ENCODE data around the gene GLB1L2.

The GLB1L2 gene

GRCh38 chr11:134363592-134363991 lies 31.8 kb downstream of the GLB1L2 start:
- CTCF ChIA-PET, result no interaction called here
- POLR2A ChIA-PET, result no interaction called here
- DNase-seq (ENCODE audit: low read depth, low spot score), result no peak
- no peak overlapping the region for H3K4me3 ChIP-seq (ENCODE audit: low read depth, low read length)
- TF ChIP-seq, protein P1, sequence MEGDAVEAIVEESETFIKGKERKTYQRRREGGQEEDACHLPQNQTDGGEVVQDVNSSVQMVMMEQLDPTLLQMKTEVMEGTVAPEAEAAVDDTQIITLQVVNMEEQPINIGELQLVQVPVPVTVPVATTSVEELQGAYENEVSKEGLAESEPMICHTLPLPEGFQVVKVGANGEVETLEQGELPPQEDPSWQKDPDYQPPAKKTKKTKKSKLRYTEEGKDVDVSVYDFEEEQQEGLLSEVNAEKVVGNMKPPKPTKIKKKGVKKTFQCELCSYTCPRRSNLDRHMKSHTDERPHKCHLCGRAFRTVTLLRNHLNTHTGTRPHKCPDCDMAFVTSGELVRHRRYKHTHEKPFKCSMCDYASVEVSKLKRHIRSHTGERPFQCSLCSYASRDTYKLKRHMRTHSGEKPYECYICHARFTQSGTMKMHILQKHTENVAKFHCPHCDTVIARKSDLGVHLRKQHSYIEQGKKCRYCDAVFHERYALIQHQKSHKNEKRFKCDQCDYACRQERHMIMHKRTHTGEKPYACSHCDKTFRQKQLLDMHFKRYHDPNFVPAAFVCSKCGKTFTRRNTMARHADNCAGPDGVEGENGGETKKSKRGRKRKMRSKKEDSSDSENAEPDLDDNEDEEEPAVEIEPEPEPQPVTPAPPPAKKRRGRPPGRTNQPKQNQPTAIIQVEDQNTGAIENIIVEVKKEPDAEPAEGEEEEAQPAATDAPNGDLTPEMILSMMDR (IDR thresholded peaks at IDR 0.05; ENCODE audit: insufficient read depth, low read length, missing control alignments), result no peak

- no peak for DNase-seq (ENCODE audit: low read depth, low spot score)
- TF ChIP-seq, protein P1 (IDR thresholded peaks at IDR 0.05; ENCODE audit: insufficient read depth, low read length, missing control alignments), result no peak
- H3K4me3 ChIP-seq (ENCODE audit: low read depth, low read length), result no peak overlapping the region
- CTCF ChIA-PET, result no interaction called here
- POLR2A ChIA-PET, result no interaction called here
Observed at GRCh38 chr11:134364261-134364660, 32.5 kb downstream of the GLB1L2 start.

GRCh38 chr11:134365011-134365925 lies 33.5 kb downstream of the GLB1L2 start:
- ChIA-PET POLR2A (no interaction called here), CTCF (no interaction called here)
- no peak for DNase-seq (ENCODE audit: low read depth, low spot score)
- TF ChIP-seq, protein P1 (IDR thresholded peaks at IDR 0.05; ENCODE audit: insufficient read depth, low read length, missing control alignments), result no peak
- H3K4me3 ChIP-seq (ENCODE audit: low read depth, low read length), result no peak overlapping the region

DNA sequence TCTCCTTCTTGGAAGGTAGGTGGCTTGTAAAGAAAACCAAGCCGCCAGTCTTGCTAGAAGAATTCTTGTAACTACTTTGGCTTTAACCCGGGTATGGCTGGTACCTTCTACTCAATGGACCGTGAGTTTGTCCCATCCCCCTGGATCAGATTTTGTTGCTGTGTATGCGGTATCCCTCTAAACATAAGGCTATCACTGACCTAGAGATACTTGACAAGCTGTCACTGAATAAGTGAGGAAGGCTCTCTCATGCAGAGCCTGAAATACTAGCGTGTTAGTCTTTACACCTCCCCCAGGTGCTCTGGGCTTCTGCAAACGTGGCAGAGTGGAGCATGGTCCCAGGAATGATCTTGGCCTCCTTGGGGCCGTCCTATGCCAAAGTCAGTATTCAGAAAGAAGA lies 34.5 kb downstream of the GLB1L2 start:
- H3K4me3 ChIP-seq (ENCODE audit: low read depth, low read length), result no peak overlapping the region
- TF ChIP-seq, protein P1 (IDR thresholded peaks at IDR 0.05; ENCODE audit: insufficient read depth, low read length, missing control alignments), result no peak
- no peak for DNase-seq (ENCODE audit: low read depth, low spot score)
- ChIA-PET CTCF (no interaction called here), POLR2A (no interaction called here)

DNA sequence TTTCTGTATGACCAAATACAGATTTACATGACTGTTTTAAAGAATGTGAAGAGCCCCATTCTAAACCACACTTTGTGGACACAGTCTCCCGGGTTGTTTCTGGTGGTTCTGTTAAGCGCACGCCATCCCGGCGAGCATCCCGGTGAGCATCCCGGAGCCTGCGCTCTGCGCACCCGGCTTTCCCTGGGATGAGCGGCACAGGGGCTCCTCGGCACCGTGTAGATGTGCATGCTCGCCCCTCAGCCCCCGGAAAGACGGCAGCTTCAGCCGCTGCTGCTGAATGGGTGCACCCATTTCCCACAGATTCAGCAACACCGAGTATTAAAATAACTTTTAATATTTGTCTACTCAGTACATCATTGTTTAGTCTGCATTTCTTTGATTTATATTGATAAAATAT lies 36.0 kb downstream of the GLB1L2 start:
- H3K4me3 ChIP-seq (ENCODE audit: low read depth, low read length), result no peak overlapping the region
- no peak for DNase-seq (ENCODE audit: low read depth, low spot score)
- CTCF ChIA-PET, result no interaction called here
- TF ChIP-seq, protein P1 (IDR thresholded peaks at IDR 0.05; ENCODE audit: insufficient read depth, low read length, missing control alignments), result no peak
- POLR2A ChIA-PET, result no interaction called here

DNA sequence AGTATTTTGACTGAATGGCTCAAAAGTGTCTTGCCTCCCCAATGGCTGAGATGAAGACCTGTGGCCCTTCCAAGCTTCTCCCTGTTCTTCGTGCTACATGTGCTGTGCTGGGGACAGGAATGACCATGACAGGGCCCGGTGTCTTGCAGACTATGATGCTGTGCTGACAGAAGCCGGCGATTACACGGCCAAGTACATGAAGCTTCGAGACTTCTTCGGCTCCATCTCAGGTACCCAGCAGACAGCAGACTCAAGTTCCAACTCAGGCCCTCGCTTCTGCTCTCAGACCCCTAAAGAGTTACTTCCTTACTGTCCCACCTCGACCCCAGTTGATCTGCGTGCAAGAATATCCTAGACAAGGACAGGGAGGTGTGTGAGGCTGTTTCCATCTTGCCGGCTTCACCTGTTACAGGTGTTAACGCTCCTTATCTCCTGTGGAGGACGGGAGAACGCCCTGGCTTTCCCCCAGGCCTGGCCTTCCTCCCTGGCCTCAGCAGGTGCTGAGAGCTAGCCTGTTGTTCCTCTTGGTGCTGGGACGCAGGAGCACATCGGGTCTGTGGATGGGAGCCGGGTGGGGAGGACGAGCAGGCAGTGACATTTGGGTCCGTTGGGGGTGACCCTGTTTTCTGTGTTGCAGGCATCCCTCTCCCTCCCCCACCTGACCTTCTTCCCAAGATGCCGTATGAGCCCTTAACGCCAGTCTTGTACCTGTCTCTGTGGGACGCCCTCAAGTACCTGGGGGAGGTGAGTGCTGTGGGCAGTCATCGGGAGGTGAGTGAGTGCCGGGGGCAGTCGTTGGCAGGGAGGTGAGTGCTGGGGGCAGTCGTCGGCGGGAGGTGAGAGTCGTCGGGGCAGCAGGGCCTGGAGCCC lies 38.1 kb downstream of the GLB1L2 start:
- DNase-seq (ENCODE audit: low read depth, low spot score), result no peak
- TF ChIP-seq, protein P1 (IDR thresholded peaks at IDR 0.05; ENCODE audit: insufficient read depth, low read length, missing control alignments), result no peak
- H3K4me3 ChIP-seq (ENCODE audit: low read depth, low read length), result no peak overlapping the region
- POLR2A ChIA-PET, result no interaction called here
- CTCF ChIA-PET, result no interaction called here
